GM23338 (cell line): Measurements from ENCODE around the gene SERPINB10. TPM values are rescaled to one million over a fixed set of nuclear protein-coding genes. Genes with fewer than 3 reads are reported as not detected.

Source experiments
- ATAC-seq: fragments of 200-7000 bp; cut with Tn5 transposase; 3 replicates; pipeline ENCODE4 v1.9.1; 2020
- DNase-seq: peaks from one replicate; pipeline ENCODE4 v3.0.0-alpha.2; 2015; ENCODE audit warnings: low spot score
- H2AFZ ChIP-seq: fragments of 200-600 bp; sonication (generic); 2 replicates; pipeline ENCODE4 v1.8.0; 2016; ENCODE audit warnings: antibody characterized with exemption, mild to moderate bottlenecking, moderate library complexity
- H3F3A ChIP-seq: fragments of 200-600 bp; sonication (generic); replicated peaks from 2 replicates; pipeline ENCODE4 v1.8.0; 2017; ENCODE audit warnings: antibody characterized with exemption, mixed run types, low read depth
- H3K27ac ChIP-seq: fragments of 200-600 bp; sonication (generic); 2 replicates; pipeline ENCODE4 v1.6.1; 2016; ENCODE audit warnings: low read depth
- H3K27me3 ChIP-seq: fragments of 200-600 bp; sonication (generic); 2 replicates; pipeline ENCODE4 v1.8.0; 2016; ENCODE audit warnings: mild to moderate bottlenecking, mixed run types, moderate library complexity; ENCODE audit not compliant: insufficient read depth
- H3K36me3 ChIP-seq: fragments of 200-600 bp; sonication (generic); 2 replicates; pipeline ENCODE4 v1.8.0; 2016; ENCODE audit warnings: mild to moderate bottlenecking; ENCODE audit not compliant: insufficient read depth
- H3K4me1 ChIP-seq: fragments of 200-600 bp; sonication (generic); 2 replicates; pipeline ENCODE4 v1.8.0; 2016; ENCODE audit warnings: mild to moderate bottlenecking, moderate library complexity; ENCODE audit not compliant: insufficient read depth
- H3K4me2 ChIP-seq: fragments of 200-600 bp; sonication (generic); 2 replicates; pipeline ENCODE4 v1.7.1; 2017; ENCODE audit warnings: mixed run types
- H3K4me3 ChIP-seq: fragments of 200-600 bp; sonication (generic); 2 replicates; pipeline ENCODE4 v1.6.1; 2016; ENCODE audit warnings: mixed run types
- H3K79me2 ChIP-seq: fragments of 200-600 bp; sonication (generic); replicated peaks from 2 replicates; pipeline ENCODE4 v1.8.0; 2017; ENCODE audit warnings: mild to moderate bottlenecking; ENCODE audit not compliant: insufficient read depth
- H3K9me2 ChIP-seq: fragments of 200-600 bp; sonication (generic); 2 replicates; pipeline ENCODE4 v1.8.0; 2017; ENCODE audit not compliant: insufficient read depth
- H4K20me1 ChIP-seq: fragments of 200-600 bp; sonication (generic); replicated peaks from 2 replicates; pipeline ENCODE4 v1.8.0; 2017; ENCODE audit warnings: mild to moderate bottlenecking; ENCODE audit not compliant: insufficient read depth
- H3K27ac Mint-ChIP-seq: 2 replicates; pipeline ENCODE4 v1.8.0; 2020; ENCODE audit warnings: inconsistent platforms, mild to moderate bottlenecking, moderate library complexity, mixed read lengths
- H3K27me3 Mint-ChIP-seq: 3 replicates; pipeline ENCODE4 v1.8.0; 2022; ENCODE audit warnings: low read depth, mild to moderate bottlenecking, moderate library complexity, mixed read lengths, inconsistent platforms; ENCODE audit not compliant: insufficient read depth, poor library complexity
- H3K36me3 Mint-ChIP-seq: 3 replicates; pipeline ENCODE4 v1.8.0; 2021; ENCODE audit warnings: low read depth, mild to moderate bottlenecking, inconsistent platforms, moderate library complexity, mixed read lengths
- H3K4me1 Mint-ChIP-seq: 3 replicates; pipeline ENCODE4 v1.8.0; 2020; ENCODE audit warnings: mild to moderate bottlenecking, inconsistent platforms, mixed read lengths
- H3K4me3 Mint-ChIP-seq: 3 replicates; pipeline ENCODE4 v1.8.0; 2021; ENCODE audit warnings: moderate library complexity, mild to moderate bottlenecking, inconsistent platforms, mixed read lengths
- H3K9me3 Mint-ChIP-seq: 3 replicates; pipeline ENCODE4 v1.8.0; 2020; ENCODE audit warnings: moderate library complexity, mild to moderate bottlenecking, inconsistent platforms, mixed read lengths
- CREB1 ChIP-seq: fragments of 250-450 bp; sonication (Bioruptor Pico); IDR thresholded peaks from 2 replicates; pipeline ENCODE4 v1.5.0; 2020; ENCODE audit warnings: low read depth, mild to moderate bottlenecking, moderate library complexity
- ETS1 ChIP-seq: IDR thresholded peaks from 2 replicates; pipeline ENCODE4 v1.6.1; 2016; ENCODE audit warnings: antibody characterized with exemption
- EZH2 ChIP-seq: fragments of 200-600 bp; sonication (generic); IDR thresholded peaks from one replicate; pipeline ENCODE4 v1.8.0; 2017; ENCODE audit warnings: antibody characterized with exemption, mild to moderate bottlenecking, low read depth; ENCODE audit not compliant: unreplicated experiment
- EZH2phosphoT487 ChIP-seq: fragments of 200-600 bp; sonication (generic); IDR thresholded peaks from one replicate; pipeline ENCODE4 v1.8.1; 2018; ENCODE audit warnings: antibody characterized with exemption; ENCODE audit not compliant: unreplicated experiment
- JUNB ChIP-seq: IDR thresholded peaks from one replicate; pipeline ENCODE4 v1.6.1; 2016; ENCODE audit warnings: antibody characterized with exemption; ENCODE audit not compliant: unreplicated experiment
- NANOG ChIP-seq: IDR thresholded peaks from 2 replicates; pipeline ENCODE4 v1.6.1; 2016; ENCODE audit warnings: antibody characterized with exemption, borderline replicate concordance
- POLR2AphosphoS5 ChIP-seq: IDR thresholded peaks from 2 replicates; pipeline ENCODE4 v1.6.1; 2016; ENCODE audit warnings: antibody characterized with exemption, low read depth
- REST ChIP-seq: IDR thresholded peaks from one replicate; pipeline ENCODE4 v1.6.1; 2018; ENCODE audit warnings: antibody characterized with exemption; ENCODE audit not compliant: unreplicated experiment
- STAT1 ChIP-seq: IDR thresholded peaks from one replicate; pipeline ENCODE4 v1.6.1; 2016; ENCODE audit warnings: antibody characterized with exemption; ENCODE audit not compliant: unreplicated experiment
- ZNF114 ChIP-seq: fragments of 250-450 bp; sonication (Bioruptor Pico); IDR thresholded peaks from 2 replicates; pipeline ENCODE4 v1.5.0; 2020; ENCODE audit warnings: mild to moderate bottlenecking, moderate library complexity
- ZNF331 ChIP-seq: fragments of 250-450 bp; sonication (Bioruptor Pico); IDR thresholded peaks from 2 replicates; pipeline ENCODE4 v1.5.0; 2020; ENCODE audit warnings: low read depth, mild to moderate bottlenecking, moderate library complexity
- ZNF462 ChIP-seq: fragments of 250-450 bp; sonication (Bioruptor Pico); IDR thresholded peaks from 2 replicates; pipeline ENCODE4 v1.5.0; 2020; ENCODE audit warnings: mild to moderate bottlenecking, moderate library complexity
- polyA plus RNA-seq: library from polyadenylated mRNA; unstranded; fragments of >200 nt; fragmentation: Nextera tagmentation; extraction: Ambion mirVana; gene quantifications from 2 replicates; pipeline ENCODE4 v1.2.1, GENCODE V29; 2016
- total RNA-seq: library from RNA; depleted of rRNA; stranded (reverse); fragments of >200 nt; shearing (Covaris generic); gene quantifications from 2 replicates; pipeline ENCODE4 v1.2.3, GENCODE V29; 2014

Gene SERPINB10
- total and polyA plus RNA-seq, 2 experiments from 2014 or later, result not detected

- TF ChIP-seq ZNF462 (CRISPR knock-in tag) (no peak), ETS1 (no peak), JUNB (no peak), CREB1 (CRISPR knock-in tag) (no peak), POLR2AphosphoS5 (no peak), EZH2phosphoT487 (no peak), EZH2 (no peak)
Measured at GRCh38 chr18:63897072-63897471, 10.7 kb upstream of the SERPINB10 start (continued).

GRCh38 chr18:63899206-63899605, 8.6 kb upstream of the SERPINB10 start:
- H3K4me3 ChIP-seq, result no peak overlapping the region
- no peaks in the 10 kb centered on the region for H3F3A ChIP-seq
- no peaks in the 10 kb centered on the region for H3K27me3 ChIP-seq
- TF ChIP-seq EZH2 (no peak), REST (no peak), EZH2phosphoT487 (no peak), POLR2AphosphoS5 (no peak), STAT1 (no peak), ETS1 (no peak), ZNF331 (CRISPR knock-in tag) (no peak), CREB1 (CRISPR knock-in tag) (no peak), NANOG (no peak), ZNF114 (CRISPR knock-in tag) (no peak)

More at GRCh38 chr18:63899206-63899605, 8.6 kb upstream of the SERPINB10 start:
- 0 out of 2 replicates have a peak, but pooled peaks cover 3% of the 10 kb centered on the region for H3K9me2 ChIP-seq
- H3K27ac ChIP-seq, result no peak overlapping the region
- H3K36me3 Mint-ChIP-seq, result no peaks in the 10 kb centered on the region
- H4K20me1 ChIP-seq, result no peaks in the 10 kb centered on the region
- no peaks in the 10 kb centered on the region for H3K79me2 ChIP-seq
- no peak for DNase-seq
- no peaks in the 10 kb centered on the region for H3K4me1 ChIP-seq
- H3K4me1 Mint-ChIP-seq, result peaks cover 6% of the 10 kb centered on the region
- no peak for ATAC-seq
- no peak overlapping the region for H3K4me2 ChIP-seq
- no peaks in the 10 kb centered on the region for H3K27me3 Mint-ChIP-seq
- H3K9me3 Mint-ChIP-seq, result no peaks in the 10 kb centered on the region
- no peaks in the 10 kb centered on the region for H3K36me3 ChIP-seq
- no peak overlapping the region for H3K27ac Mint-ChIP-seq
- H2AFZ ChIP-seq, result no peak overlapping the region
- no peak overlapping the region for H3K4me3 Mint-ChIP-seq
